Stimulated activated CD4-positive, alpha-beta T cell treated with anti-CD3 and anti-CD28 coated beads, Interleukin-12 subunit alpha, Interleukin-12 subunit beta, amount 100 ng/mL, for 24 hours (primary cell): ENCODE results near the gene SUGCT.

Experiments used
- DNase-seq, 2 experiments: peaks; one replicate each; pipeline ENCODE4 v3.0.0-alpha.2; 2020; ENCODE audit warnings: low read depth in 2 of 2

The SUGCT gene

DNA sequence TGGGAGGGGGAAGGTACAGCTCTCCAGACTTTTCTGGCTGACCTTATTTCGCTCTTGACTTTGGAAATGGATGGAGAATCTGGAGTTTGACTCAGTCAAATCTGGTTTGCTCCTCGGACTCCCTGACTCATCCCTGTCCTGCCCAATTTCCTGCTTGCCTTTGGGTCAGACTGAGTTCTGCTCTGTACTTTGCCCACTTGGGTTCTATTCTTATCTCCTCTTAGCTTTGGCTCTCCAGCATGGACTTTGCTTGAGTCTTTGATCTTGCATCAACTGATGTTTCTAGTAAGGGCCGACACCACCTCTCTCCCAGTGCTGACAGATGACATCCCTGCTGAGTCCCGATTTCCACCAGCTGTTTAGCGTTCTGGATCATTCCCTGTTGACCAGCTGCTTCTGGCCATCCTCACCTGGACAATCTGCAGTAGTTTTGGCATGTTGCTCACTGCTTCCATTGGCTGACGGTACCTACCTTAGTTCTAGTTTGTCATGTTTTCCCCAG, 335.3 kb downstream of the SUGCT start:
- no peak for DNase-seq

GRCh38 chr7:40470817-40471216, 336.0 kb downstream of the SUGCT start:
- DNase-seq = no peak

DNA sequence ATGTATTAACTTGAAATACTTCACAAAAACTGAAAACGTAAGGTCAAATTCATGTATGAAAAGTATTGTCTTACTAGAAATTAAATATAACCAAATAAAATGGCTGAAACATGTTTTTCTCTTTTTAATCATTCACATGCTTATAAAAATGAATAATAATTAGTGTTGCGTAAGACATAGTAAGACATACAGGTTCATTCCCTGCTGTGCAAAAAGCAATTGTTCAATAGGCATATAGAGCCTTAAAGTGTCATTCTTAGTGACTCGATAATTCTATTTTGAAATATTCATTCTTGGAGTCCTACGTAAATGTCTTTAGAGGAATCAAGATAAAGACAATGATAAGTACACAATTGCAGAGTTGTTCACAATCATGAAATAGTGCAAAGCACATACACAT, 337.1 kb downstream of the SUGCT start:
- no peak for DNase-seq

- DNase-seq = no peak
Observed at GRCh38 chr7:40474790-40475680, 340.2 kb downstream of the SUGCT start.

DNA sequence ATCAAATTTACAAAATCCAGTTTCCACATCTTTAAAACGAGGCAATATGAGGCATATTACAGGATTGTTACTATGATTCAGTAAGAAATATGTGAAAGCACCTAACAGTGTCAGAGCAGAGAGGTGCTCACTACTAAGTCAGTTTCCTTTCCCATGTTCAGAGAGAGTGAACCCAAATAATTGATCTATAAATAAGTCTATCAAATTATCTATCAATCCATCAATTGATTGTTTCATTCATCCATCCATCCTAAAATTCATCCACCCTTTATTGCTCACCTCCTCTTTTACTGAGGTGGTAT, 340.8 kb downstream of the SUGCT start:
- DNase-seq = no peak

DNA sequence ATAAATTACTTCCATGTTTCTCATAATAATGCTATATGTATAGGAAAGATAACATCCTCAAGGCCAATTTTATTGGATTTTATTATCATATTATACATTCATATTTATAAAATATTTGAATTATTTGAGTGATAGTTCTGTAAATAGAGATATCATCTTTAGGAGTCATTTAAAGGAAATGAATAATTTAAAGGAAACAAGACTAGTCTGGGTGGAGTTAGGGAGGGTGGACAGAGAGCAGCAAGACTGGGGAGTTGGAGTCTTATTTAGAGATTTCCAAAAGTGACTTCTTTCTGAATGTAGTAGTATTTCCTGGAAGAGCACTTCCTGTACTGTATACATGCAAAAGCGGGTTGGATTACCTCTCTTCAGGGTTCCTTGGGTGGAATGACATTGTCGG, 342.3 kb downstream of the SUGCT start:
- DNase-seq = no peak

GRCh38 chr7:40482845-40483244, 348.0 kb downstream of the SUGCT start:
- no peak for DNase-seq

DNA sequence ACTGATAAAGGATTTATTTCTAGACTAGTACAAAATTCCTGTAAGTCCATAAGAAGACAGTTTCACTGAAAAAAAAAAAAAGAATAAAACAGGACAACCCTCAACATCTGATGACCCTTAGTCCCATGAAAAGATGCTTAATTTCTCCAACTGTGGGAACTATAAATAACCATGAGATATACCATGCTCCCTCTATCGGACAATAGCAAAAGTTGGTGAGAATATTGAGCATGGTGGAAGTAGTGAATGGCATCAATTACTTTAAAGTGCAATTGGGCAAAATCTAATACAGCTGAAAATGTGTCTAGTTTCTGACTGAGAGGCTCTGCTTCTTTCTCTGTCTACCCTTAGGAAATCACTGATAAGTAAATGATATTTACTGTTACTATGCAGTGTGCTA, 348.8 kb downstream of the SUGCT start:
- no peak for DNase-seq

GRCh38 chr7:40489844-40490602, 355.2 kb downstream of the SUGCT start:
- DNase-seq = no peak

- DNase-seq = no peak
Observed at GRCh38 chr7:40490603-40490924, 355.8 kb downstream of the SUGCT start.

- no peak for DNase-seq
Observed at GRCh38 chr7:40492946-40493345, 358.1 kb downstream of the SUGCT start.

GRCh38 chr7:40493609-40494051, 358.8 kb downstream of the SUGCT start:
- DNase-seq = no peak

GRCh38 chr7:40498924-40499510, 364.2 kb downstream of the SUGCT start:
- no peak for DNase-seq

DNA sequence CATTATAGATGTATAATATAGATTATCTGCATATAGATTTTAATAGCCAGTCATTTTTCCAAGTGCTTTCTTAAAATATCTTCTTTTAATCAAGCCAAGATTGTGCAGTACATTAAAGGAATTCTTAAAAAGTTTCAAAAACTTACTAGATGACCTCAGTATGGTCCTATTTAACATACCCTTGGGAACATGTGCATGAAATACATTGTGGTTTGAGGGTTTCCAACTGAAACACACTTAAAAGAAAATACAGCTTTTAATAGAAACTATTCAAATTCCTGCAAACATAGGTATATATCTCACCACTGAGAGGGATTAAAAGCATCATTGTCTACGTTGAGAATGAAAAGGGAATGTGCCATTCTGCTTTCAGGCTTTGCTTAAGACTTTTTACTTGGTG, 364.9 kb downstream of the SUGCT start:
- no peak for DNase-seq

DNA sequence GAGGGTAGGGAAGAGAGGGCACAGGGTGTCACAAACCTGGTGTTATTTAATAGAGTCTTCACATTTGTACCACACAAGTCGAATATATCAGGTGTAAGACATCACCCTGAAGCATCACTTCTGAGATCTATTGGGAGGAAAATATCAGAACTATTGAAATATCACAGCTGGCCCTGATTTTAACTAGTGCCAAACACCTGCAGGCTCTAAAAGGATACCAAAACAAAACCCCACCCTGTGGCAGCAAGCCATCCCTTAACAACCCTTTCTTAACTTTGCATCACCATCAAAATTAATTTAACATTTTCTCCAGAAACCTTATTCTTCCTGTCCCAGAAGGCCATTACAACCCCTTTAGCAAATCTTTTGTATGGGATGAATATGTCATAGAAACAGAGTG, 365.4 kb downstream of the SUGCT start:
- no peak for DNase-seq

DNA sequence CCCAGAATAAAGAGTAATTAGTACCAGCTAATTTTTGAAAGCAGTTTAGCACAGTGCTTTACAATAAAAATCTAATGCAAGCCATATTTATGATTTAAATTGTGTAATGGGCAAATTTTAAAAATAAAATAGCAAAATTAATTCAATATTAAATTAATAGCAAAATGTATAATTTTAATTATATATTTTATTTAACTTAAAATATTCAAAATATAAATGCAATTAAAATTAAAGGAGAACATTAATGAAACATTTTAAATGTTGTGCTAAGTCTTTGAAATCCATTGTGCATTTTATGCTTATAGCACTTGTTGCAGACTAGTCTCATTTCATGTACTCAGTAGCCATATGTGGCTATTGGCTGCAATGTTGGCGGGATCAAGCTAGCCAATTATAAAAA, 367.6 kb downstream of the SUGCT start:
- no peak for DNase-seq

DNA sequence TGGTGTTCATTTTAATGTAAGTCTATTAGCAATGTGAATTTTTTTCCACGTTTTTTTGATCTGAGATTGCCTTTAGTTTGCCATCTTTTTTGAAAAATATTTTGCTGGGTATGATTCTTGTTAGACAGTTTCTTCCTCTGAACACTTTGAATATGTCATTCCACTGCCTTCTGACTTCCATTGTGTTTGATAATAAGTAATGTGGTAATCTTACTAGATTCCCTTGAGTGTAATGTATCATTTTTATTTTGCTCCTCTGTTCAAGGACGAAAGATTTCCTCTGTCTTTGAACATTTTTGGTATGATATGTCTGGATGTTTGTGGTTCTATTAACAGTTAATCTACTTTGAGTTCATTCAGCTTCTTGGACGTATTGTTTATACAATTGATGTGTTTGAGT, 371.4 kb downstream of the SUGCT start:
- DNase-seq = no peak

DNA sequence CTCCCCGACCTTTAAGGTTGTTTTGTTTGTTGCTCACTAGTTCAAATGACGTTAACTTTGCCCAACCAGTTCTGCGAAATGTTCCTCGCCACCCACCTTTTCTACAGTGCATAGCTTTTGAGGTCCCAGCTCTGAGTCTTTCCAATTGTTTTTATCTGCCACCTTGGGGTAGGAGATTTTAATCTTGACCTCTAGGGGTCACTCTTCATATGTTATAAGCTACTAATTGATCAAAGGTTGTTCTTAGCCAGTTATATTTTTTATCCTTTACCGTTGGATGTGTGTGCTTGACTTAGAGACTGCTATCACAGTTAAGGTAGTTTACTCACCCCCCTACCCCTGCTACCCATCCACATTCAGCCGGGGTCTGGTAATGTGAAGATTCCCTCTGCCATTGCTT, 372.4 kb downstream of the SUGCT start:
- no peak for DNase-seq

GRCh38 chr7:40509287-40509996, 374.6 kb downstream of the SUGCT start:
- DNase-seq = no peak

DNA sequence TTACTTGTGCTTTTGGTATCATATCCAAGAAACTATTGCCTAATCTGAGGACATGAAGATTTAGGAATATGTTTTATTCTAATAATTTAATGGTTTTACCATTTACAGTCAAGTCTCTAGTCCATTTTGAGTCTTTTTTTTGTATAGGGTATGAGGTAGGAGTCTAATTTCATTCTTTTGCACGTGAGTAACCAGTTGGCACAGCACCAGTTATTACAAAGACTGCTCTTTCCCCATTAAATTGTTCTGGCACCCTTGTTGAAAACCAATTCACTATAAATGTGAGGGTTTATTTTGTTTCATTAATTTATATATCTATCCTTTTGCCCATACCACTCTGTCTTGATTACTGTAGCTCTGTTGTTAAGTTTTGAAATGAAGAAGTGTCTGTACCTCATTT, 381.6 kb downstream of the SUGCT start:
- DNase-seq = no peak

- no peak for DNase-seq
Observed at GRCh38 chr7:40519009-40519408, 384.2 kb downstream of the SUGCT start.
